NT2/D1 (cell line): ENCODE data around the gene AKT3.

Source experiments
- SUZ12 ChIP-seq: IDR thresholded peaks from 2 replicates; pipeline ENCODE4 v1.6.1; 2011; ENCODE audit not compliant: insufficient read length, insufficient read depth; ENCODE audit errors: extremely low read depth
- YY1 ChIP-seq: IDR thresholded peaks from 2 replicates; pipeline ENCODE4 v1.6.1; 2011; ENCODE audit not compliant: insufficient read length, insufficient read depth
- ZNF274 ChIP-seq: IDR thresholded peaks from 2 replicates; pipeline ENCODE4 v1.6.1; 2011; ENCODE audit warnings: mild to moderate bottlenecking, low read depth, low read length

DNA sequence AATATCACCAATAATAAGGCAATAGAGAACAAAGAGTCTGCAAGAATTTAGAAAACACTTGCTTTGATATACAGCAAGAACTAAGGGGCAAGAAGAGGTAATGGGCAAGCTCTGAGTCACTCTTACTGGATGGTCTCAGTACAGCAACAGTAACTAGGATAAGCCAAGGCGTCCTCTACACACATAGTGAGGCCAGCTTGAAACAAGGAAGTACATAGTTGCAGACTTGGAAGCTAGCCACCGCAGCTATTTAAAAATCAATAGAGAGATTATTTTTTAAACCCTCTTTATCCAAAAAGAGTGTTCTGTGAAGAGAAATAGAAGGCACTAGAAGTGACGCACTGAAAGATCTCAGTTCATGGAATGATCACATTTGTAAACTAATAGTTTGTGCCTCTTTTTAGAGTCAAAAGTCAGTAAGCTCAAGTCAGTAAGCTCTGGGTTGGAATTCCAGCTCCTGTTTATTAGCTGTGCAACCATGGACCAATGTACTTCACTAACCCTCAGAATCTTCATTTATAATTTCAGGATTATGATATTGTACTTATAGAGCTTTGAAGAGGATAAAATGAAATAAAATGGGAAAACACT is 118.6 kb downstream of the AKT3 start:
- TF ChIP-seq YY1 (no peak), ZNF274 (no peak), SUZ12 (no peak)
